GM12872 (cell line): Measurements from ENCODE around the gene SOD2.

Source experiments
- TF ChIP-seq, protein P1 (sequence below): IDR thresholded peaks from 3 replicates; pipeline ENCODE4 v1.5.1; 2011; ENCODE audit warnings: low read depth, mild to moderate bottlenecking, low read length, moderate library complexity; ENCODE audit not compliant: insufficient read depth

Gene SOD2

DNA sequence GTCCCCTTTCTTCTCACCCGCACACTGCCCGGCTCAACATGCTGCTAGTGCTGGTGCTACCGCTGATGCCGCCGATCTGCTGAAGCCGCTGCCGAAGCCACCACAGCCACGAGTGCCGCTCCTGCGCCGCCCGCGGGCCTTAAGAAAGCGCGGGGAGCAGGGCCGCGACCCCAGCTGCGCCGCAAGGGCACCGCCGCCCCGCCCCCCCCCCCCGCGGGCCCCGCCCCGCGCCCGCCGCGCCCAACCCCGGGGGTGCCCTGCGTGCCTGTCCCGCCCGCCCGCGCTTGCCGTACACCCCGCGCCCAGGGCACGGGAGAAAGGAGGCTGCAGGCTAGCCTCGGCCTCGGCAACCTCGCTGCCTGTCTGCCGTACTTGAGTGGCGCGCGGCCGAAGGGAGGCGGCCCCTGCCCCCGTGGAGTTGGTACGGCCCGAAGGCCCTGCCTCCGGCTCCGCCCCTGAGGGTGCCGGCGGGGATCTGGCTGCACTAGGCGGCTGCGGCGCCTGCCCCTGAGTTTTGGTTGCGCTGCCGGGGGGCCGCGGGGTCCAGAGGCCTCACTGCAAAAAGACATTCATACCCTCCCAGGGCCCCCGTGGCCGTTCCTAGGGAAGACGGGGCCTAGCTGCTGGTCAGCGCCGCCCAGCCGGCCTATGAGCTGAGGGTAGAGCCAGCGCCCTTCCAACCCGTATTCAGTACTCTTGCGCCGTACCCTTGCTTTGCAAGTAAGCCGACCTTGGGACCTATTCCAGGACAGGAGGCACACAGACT lies at the start of gene SOD2:
SOD2 (minus strand) TSS at position 114 of the 766 bp plus-strand sequence; CDS start at position 40, 74 bp downstream.
- TF ChIP-seq, protein P1, sequence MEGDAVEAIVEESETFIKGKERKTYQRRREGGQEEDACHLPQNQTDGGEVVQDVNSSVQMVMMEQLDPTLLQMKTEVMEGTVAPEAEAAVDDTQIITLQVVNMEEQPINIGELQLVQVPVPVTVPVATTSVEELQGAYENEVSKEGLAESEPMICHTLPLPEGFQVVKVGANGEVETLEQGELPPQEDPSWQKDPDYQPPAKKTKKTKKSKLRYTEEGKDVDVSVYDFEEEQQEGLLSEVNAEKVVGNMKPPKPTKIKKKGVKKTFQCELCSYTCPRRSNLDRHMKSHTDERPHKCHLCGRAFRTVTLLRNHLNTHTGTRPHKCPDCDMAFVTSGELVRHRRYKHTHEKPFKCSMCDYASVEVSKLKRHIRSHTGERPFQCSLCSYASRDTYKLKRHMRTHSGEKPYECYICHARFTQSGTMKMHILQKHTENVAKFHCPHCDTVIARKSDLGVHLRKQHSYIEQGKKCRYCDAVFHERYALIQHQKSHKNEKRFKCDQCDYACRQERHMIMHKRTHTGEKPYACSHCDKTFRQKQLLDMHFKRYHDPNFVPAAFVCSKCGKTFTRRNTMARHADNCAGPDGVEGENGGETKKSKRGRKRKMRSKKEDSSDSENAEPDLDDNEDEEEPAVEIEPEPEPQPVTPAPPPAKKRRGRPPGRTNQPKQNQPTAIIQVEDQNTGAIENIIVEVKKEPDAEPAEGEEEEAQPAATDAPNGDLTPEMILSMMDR, result no peak

DNA sequence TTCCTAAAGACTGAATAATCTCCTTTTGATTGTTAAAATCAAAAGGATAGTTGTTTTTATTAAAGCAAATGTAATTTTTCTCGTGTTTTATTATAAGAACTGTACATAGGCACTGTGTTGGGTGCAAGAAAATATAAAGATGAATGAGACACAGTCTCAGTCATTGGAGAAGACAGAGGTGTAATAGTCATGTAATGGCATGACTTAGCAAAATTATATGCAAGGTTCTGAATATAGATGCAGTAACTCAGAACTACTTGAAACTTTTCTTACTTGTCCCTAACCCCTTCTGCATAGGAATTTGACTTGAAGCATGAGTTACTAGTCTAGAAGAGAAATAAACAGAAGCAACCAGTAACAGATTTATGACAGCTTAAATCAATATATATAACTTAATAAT lies 49.1 kb upstream of the SOD2 start:
- TF ChIP-seq, protein P1, result no peak

DNA sequence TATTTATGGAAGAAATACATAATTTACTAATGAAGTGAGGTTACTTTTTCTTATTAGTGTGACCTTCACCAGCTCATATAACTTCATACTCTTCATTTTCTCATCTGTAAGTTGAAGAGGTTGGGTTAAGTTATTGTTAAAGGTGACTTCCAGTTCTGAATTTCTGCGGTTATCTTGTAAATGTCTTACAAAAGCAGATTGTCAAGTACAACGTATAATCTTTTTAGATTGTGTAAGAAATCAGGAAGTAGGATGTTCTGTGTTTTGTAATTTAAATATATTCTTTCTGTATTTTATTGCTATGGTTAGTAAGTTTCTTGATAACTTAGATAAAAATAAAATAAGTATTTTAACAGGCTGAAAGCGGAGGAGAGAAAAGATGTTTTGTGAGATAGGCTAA lies 46.3 kb upstream of the SOD2 start:
- TF ChIP-seq, protein P1, result no peak

DNA sequence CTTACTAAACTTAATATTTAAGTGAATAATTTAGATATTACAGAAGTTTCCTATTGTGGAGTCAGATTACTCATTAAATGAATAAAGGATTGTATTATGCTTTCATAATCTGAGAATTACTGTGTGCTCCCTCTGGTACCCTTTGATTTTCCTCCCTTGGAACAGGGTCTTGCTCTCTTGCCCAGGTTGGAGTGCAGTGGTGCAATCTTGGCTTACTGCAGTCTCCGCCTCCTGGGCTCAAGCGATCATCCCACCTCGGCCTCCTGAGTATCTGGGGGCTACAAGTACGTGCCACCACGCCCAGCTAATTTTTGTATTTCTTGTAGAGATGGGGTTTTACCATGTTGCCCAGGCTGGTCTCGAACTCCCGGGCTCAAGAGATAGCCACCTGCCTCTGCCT lies 43.9 kb upstream of the SOD2 start:
- TF ChIP-seq, protein P1, result no peak

DNA sequence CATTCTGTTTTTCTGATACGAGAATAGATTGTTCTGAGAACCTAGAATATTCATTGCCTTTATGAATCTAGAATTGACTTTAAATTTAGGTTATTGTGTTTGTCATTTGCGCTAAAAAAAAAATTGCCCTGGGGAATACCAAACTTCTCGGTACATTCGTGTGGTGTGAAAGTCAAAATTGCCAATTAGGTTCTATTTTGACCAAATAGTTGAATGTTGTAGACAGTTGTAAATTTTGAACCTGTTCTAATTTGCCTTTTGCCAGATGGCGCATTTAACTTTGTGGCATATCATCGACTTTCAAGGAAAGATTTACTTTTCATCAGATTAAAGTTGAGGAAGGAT lies 37.3 kb upstream of the SOD2 start:
- TF ChIP-seq, protein P1, result no peak

DNA sequence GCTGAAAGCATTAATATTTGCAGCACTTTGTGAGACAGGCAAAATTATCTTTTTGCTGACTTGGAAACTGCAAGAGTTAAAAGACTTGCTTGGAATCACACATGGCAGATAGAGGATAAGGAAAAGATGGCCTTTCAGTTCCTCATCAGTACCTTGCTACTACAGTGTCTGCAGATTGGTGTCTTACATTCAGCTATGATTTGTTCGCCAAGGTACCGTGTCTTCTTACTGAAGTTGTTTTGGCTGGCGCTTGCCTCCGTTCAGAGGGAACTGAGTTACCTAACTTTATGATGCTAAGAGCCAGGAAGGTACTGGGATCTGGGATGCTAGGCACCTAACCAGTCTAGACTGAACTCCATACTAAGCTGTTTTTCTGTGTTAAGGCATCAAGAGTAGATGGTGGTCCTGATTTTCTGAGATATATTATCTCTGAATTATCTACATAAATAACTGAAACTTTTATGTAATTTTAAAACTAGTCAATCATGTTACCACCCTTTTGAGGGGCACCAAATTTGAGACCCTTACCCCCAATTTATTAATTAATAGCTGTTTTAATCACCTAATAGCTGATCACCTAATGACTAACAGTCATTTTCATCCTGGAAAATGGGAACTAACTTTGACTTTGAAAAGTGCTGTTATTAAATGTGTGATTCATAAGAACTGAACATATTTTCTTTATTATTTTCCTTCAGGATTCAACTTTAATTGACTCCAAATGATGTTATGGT lies 36.7 kb upstream of the SOD2 start:
- TF ChIP-seq, protein P1, result no peak

DNA sequence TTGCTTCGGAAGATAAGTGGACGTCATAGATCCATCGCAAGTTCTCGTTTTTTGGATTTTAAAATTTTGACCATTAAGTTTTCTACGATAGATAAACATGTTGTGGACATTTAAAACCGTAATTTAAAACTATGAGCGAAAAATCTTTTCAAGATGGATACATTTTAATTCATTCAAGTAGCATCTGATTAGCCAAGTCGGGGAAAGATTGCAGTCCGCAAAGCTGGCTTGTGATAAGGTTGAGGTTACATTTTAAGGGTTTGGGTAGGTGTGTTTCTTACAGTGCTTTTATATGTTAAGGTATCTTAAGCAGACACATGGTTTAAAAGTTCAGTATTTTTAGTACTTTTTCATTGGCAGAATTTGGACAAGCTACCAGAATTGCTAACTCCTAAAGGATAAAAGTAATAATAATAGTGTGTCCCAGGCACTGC lies 35.5 kb upstream of the SOD2 start:
- TF ChIP-seq, protein P1, result no peak
